ENCODE results near the gene GFER. TPM values are rescaled to one million over a fixed set of nuclear protein-coding genes. Genes with fewer than 3 reads are reported as not detected.

Gene GFER
- total RNA-seq, 1 experiment from 2014 or later: 57.3 TPM

Other genes starting within 250 kb of the GFER start
- gene NME3, start 212.7 kb upstream of the GFER start, total RNA-seq (2022): 5.8 and 7.0 TPM in 2 replicates
- gene EME2, start 211.4 kb upstream of the GFER start, total RNA-seq (2022): 24.1 and 26.7 TPM in 2 replicates
- 105 and 109 TPM in 2 replicates for gene MRPS34, start 211.1 kb upstream of the GFER start, total RNA-seq (2022)
- gene SPSB3, start 201.6 kb upstream of the GFER start, total RNA-seq (2022): 26.0 and 28.0 TPM in 2 replicates
- gene NUBP2, start 201.2 kb upstream of the GFER start, total RNA-seq (2022): 61.9 and 65.3 TPM in 2 replicates
- not detected in 2 replicates for gene IGFALS, start 190.5 kb upstream of the GFER start, total RNA-seq (2022)
- 39.9 and 48.1 TPM in 2 replicates for gene HAGH, start 157.4 kb upstream of the GFER start, total RNA-seq (2022)
- 16.5 and 21.1 TPM in 2 replicates for gene FAHD1, start 157.0 kb upstream of the GFER start, total RNA-seq (2022)
- not detected in 2 replicates for gene MEIOB, start 112.0 kb upstream of the GFER start, total RNA-seq (2022)
- not detected in 2 replicates for gene HS3ST6, start 65.8 kb upstream of the GFER start, total RNA-seq (2022)
- gene MSRB1, start 41.0 kb upstream of the GFER start, total RNA-seq (2022): 27.6 and 30.5 TPM in 2 replicates
- not detected in 2 replicates for gene RPL3L, start 29.5 kb upstream of the GFER start, total RNA-seq (2022)
- 128 and 132 TPM in 2 replicates for gene NDUFB10, start 24.7 kb upstream of the GFER start, total RNA-seq (2022)
- gene RPS2, start 19.4 kb upstream of the GFER start, total RNA-seq (2022): 2,961 and 3,006 TPM in 2 replicates
- gene RNF151, start 17.3 kb upstream of the GFER start, total RNA-seq (2022): not detected in 2 replicates
- 34.7 and 36.6 TPM in 2 replicates for gene TBL3, start 12.1 kb upstream of the GFER start, total RNA-seq (2022)
- gene NOXO1, start 2.7 kb upstream of the GFER start, total RNA-seq (2022): 0.35 and 1.1 TPM in 2 replicates
- 2.9 and 3.3 TPM in 2 replicates for gene SYNGR3, start 5.8 kb downstream of the GFER start, total RNA-seq (2022)
- 43.7 and 50.4 TPM in 2 replicates for gene ZNF598, start 25.6 kb downstream of the GFER start, total RNA-seq (2022)
- gene NPW, start 35.6 kb downstream of the GFER start, total RNA-seq (2022): 6.1 and 8.8 TPM in 2 replicates
- gene NHERF2, start 42.7 kb downstream of the GFER start, total RNA-seq (2022): 21.8 and 26.6 TPM in 2 replicates
- gene NTHL1, start 63.6 kb downstream of the GFER start, total RNA-seq (2022): 34.3 and 38.6 TPM in 2 replicates
- gene TSC2, start 63.8 kb downstream of the GFER start, total RNA-seq (2022): 109 and 112 TPM in 2 replicates
- gene PKD1, start 151.7 kb downstream of the GFER start, total RNA-seq (2022): 70.5 and 76.2 TPM in 2 replicates
- 1.0 and 1.2 TPM in 2 replicates for gene RAB26, start 164.4 kb downstream of the GFER start, total RNA-seq (2022)
- gene TRAF7, start 171.6 kb downstream of the GFER start, total RNA-seq (2022): 61.4 and 66.3 TPM in 2 replicates
- gene CASKIN1, start 212.4 kb downstream of the GFER start, total RNA-seq (2022): 6.6 and 10.8 TPM in 2 replicates
- gene MLST8, start 221.3 kb downstream of the GFER start, total RNA-seq (2022): 53.1 and 59.7 TPM in 2 replicates
- gene BRICD5, start 226.7 kb downstream of the GFER start, total RNA-seq (2022): 5.4 and 10.0 TPM in 2 replicates
- gene PGP, start 230.6 kb downstream of the GFER start, total RNA-seq (2022): 31.1 and 36.2 TPM in 2 replicates
- gene E4F1, start 239.4 kb downstream of the GFER start, total RNA-seq (2022): 29.5 and 30.1 TPM in 2 replicates

Measured in Caco-2 (cell line).